Ovary (tissue), 10 donors: ENCODE measurements around the gene FGFBP2. TPM values are rescaled to one million over a fixed set of nuclear protein-coding genes. Genes with fewer than 3 reads are reported as not detected.

ENCODE experiments used
- DNase-seq, 5 donors: peaks; one replicate each; pipeline ENCODE4 v3.0.0-alpha.2; 2019 to 2020
- H3K27ac ChIP-seq, 2 donors: fragments of 200-600 bp; one replicate each; pipeline versions ENCODE4 v1.5.1 to v1.8.0; 2019 to 2022
- H3K27me3 ChIP-seq: fragments of 200-600 bp; one replicate; pipeline ENCODE4 v1.8.0; 2022
- H3K36me3 ChIP-seq: fragments of 200-600 bp; sonication (generic); one replicate; pipeline ENCODE4 v1.5.1; 2019
- H3K4me1 ChIP-seq: one replicate; pipeline ENCODE4 v1.8.1; 2013; ENCODE audit warnings: mild to moderate bottlenecking, moderate library complexity; ENCODE audit not compliant: insufficient read depth
- H3K4me3 ChIP-seq: fragments of 200-600 bp; sonication (generic); one replicate; pipeline ENCODE4 v1.5.1; 2017
- H3K9me3 ChIP-seq, 2 donors: fragments of 200-600 bp in 1 of 2; sonication (generic) in 1 of 2; one replicate each; pipeline versions ENCODE4 v1.5.1 to v1.8.1; 2013 to 2019; ENCODE audit warnings: mild to moderate bottlenecking in 1 of 2, moderate library complexity in 1 of 2
- EP300 ChIP-seq: sonication (generic); formaldehyde crosslinking; IDR thresholded peaks from one replicate; pipeline ENCODE4 v1.6.1; 2017; ENCODE audit warnings: antibody characterized with exemption
- POLR2A ChIP-seq: fragments of 450-650 bp; IDR thresholded peaks from one replicate; pipeline ENCODE4 v1.6.1; 2017; ENCODE audit warnings: antibody characterized with exemption, mild to moderate bottlenecking, moderate library complexity
- WGBS, 3 donors: extraction: QIAGEN DNeasy Blood & Tissue Kit in 1 of 3; methylation state at CpG; one replicate each; pipeline versions ENCODE4 v1.1.5 to v1.1.7; 2013 to 2017; 5-methylcytosine and 5-hydroxymethylcytosine counted together
- intact Hi-C, 4 donors: fragments of 100-400 bp; cut with DNase I; formaldehyde crosslinking; loops; one replicate each; pipeline versions ENCODE4 v1.11.0 to v1.15.1; 2022 to 2023
- long read RNA-seq, 3 donors: library from polyadenylated mRNA in 2 of 3; unstranded in 2 of 3; transcript quantifications; one replicate each; pipeline ENCODE4 v2.0.0 and lab custom pipeline, GENCODE V29; 2021 to 2026
- polyA plus RNA-seq, 2 donors: library from polyadenylated mRNA; stranded (reverse); fragments of 200-250 nt in 1 of 2; fragments of 350-450 nt in 1 of 2; fragmentation: Illumina TruSeq in 1 of 2; extraction: RNeasy Lipid Tissue Mini Kit (QIAGEN cat#74804) in 1 of 2; gene quantifications; one replicate each; pipeline ENCODE4 v1.2.3, GENCODE V29; 2013 to 2014
- total RNA-seq, 7 donors: library from RNA; depleted of rRNA in 2 of 7; stranded (reverse); fragments of >200 nt in 2 of 7; fragmentation: NEBNext Ultra II Directional in 3 of 7; extraction: Animal tissue kit (Norgen Biotek cat#: 25700) in 3 of 7; gene quantifications; one replicate each; pipeline versions ENCODE4 v1.1.0 to v1.2.4, GENCODE V29; 2016 to 2023
- TF ChIP-seq, protein P1 (sequence below), 3 donors: fragments of 450-650 bp in 2 of 3; fragments of 200-600 bp in 1 of 3; IDR thresholded peaks; one replicate each; pipeline versions ENCODE4 v1.5.1 to v1.8.0; 2016 to 2022; ENCODE audit warnings: antibody characterized with exemption in 3 of 3, mild to moderate bottlenecking in 1 of 3
- donor health status: DM: no; HTN: no; CAD: no; lungs with moderate emphysema.
- donor health status: DM: no; HTN: no; CAD: no.
- donor health status: Bipolar disorder and iron deficiency.
- donor health status: DM: yes; HTN: yes; CAD: no.
- donor health status: DM: no; HTN: no; CAD: no.
- donor health status: DM: yes; HTN: yes; CAD: no.

Gene FGFBP2, protein sequence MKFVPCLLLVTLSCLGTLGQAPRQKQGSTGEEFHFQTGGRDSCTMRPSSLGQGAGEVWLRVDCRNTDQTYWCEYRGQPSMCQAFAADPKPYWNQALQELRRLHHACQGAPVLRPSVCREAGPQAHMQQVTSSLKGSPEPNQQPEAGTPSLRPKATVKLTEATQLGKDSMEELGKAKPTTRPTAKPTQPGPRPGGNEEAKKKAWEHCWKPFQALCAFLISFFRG
- total RNA-seq (1 to 10 TPM in 1 of 7 donors, under 1 TPM in 3, not detected in 3; 0.20 to 1.4 (median 0.66) TPM), polyA plus RNA-seq (1 to 10 TPM; 1.7 to 2.2 TPM)
- long read RNA-seq, donor 1: 0 reads
- long read RNA-seq, donor 2, partial matches to known transcripts: 0 of 1 reads
- long read RNA-seq, donor 2, other reads (novel, unspliced or antisense): 0 of 1 reads
- long read RNA-seq, donor 3, partial matches to known transcripts: 0 of 1 reads
- long read RNA-seq, donor 3, other reads (novel, unspliced or antisense): 0 of 1 reads

GRCh38 chr4:15963001-15963451, at the start of gene FGFBP2:
Gene FGFBP2 (minus strand): TSS chr4:15963175. CDS start chr4:15963129, 46 bp downstream.
- no peak within 1 kb of the TSS for H3K27ac ChIP-seq
- no peaks in the 10 kb centered on the region for H3K9me3 ChIP-seq
- no peak within 1 kb of the TSS for H3K4me3 ChIP-seq
- WGBS, 3 donors: 44 to 55% (median 54%) methylated on average over 9 of the region's 9 CpGs
- H3K4me1 ChIP-seq: no peaks in the 10 kb centered on the region
- no peaks in the 10 kb centered on the region for H3K36me3 ChIP-seq
- TF ChIP-seq EP300: no peak
- no peak for TF ChIP-seq POLR2A
- TF ChIP-seq, protein P1, sequence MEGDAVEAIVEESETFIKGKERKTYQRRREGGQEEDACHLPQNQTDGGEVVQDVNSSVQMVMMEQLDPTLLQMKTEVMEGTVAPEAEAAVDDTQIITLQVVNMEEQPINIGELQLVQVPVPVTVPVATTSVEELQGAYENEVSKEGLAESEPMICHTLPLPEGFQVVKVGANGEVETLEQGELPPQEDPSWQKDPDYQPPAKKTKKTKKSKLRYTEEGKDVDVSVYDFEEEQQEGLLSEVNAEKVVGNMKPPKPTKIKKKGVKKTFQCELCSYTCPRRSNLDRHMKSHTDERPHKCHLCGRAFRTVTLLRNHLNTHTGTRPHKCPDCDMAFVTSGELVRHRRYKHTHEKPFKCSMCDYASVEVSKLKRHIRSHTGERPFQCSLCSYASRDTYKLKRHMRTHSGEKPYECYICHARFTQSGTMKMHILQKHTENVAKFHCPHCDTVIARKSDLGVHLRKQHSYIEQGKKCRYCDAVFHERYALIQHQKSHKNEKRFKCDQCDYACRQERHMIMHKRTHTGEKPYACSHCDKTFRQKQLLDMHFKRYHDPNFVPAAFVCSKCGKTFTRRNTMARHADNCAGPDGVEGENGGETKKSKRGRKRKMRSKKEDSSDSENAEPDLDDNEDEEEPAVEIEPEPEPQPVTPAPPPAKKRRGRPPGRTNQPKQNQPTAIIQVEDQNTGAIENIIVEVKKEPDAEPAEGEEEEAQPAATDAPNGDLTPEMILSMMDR (IDR thresholded peaks at IDR 0.05): no peak
- intact Hi-C loops: no loop called here
- no peak for DNase-seq
- H3K27me3 ChIP-seq: no peaks in the 10 kb centered on the region

DNA sequence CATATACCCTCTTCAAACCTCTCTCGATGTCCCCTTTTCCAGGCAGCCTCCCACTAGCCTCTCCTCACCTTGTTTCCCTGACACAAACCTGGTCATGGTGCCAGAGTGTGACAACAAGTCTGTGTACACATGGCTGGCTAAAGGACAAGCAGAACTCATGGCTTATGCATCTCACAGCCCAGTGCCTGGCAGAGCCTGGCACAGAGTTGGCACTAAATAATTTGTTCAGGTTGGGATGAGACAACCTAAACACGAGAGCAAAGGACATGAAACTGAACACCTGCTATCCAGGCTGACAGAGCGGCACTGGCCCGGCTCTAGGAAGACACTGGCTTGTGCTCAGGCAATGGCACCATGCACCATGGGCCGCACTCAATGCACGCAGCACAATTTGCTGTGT, 48.2 kb upstream of the FGFBP2 start:
- H3K4me1 ChIP-seq: no peaks in the 10 kb centered on the region
- WGBS, 3 donors: 48 to 71% (median 53%) methylated on average over 6 of the region's 6 CpGs
- no peak for DNase-seq
- H3K27ac ChIP-seq: no peak overlapping the region
- no peak overlapping the region for H3K4me3 ChIP-seq
- TF ChIP-seq POLR2A (no peak), EP300 (no peak)
- TF ChIP-seq, protein P1 (IDR thresholded peaks at IDR 0.05): no peak
- no peaks in the 10 kb centered on the region for H3K9me3 ChIP-seq
- H3K27me3 ChIP-seq: no peaks in the 10 kb centered on the region
- H3K36me3 ChIP-seq: no peaks in the 10 kb centered on the region
- intact Hi-C loops: no loop called here

- no peak overlapping the region for H3K4me3 ChIP-seq
- 91 to 94% (median 93%) methylated on average over 4 of the region's 4 CpGs for WGBS, 3 donors
- no peak for DNase-seq
- H3K27me3 ChIP-seq: no peaks in the 10 kb centered on the region
- no peaks in the 10 kb centered on the region for H3K9me3 ChIP-seq
- intact Hi-C loops: loop anchor here in 1 of 4 donors (10.0 kb wide), 1 partner anchor 534 kb away; no protein-coding TSS in a partner anchor
- no peaks in the 10 kb centered on the region for H3K4me1 ChIP-seq
- no peaks in the 10 kb centered on the region for H3K36me3 ChIP-seq
- no peak overlapping the region for H3K27ac ChIP-seq
- TF ChIP-seq POLR2A (no peak), EP300 (no peak)
- TF ChIP-seq, protein P1 (IDR thresholded peaks at IDR 0.05): no peak
These were observed 46.2 kb upstream of the FGFBP2 start for GRCh38 chr4:16009153-16009552.

- Histone ChIP-seq H3K9me3 (no peaks in the 10 kb centered on the region), H3K4me3 (no peak overlapping the region), H3K27me3 (no peaks in the 10 kb centered on the region), H3K4me1 (peaks cover 4% of the 10 kb centered on the region), H3K27ac (no peak overlapping the region), H3K36me3 (no peaks in the 10 kb centered on the region)
- WGBS, 3 donors: 82 to 88% (median 85%) methylated on average over 5 of the region's 5 CpGs
- DNase-seq: no peak
- TF ChIP-seq, protein P1 (IDR thresholded peaks at IDR 0.05): no peak
- TF ChIP-seq POLR2A (no peak), EP300 (no peak)
- intact Hi-C loops: loop anchor here in 1 of 4 donors (10.0 kb wide), 1 partner anchor 533 kb away; no protein-coding TSS in a partner anchor
These were observed 44.6 kb upstream of the FGFBP2 start for GRCh38 chr4:16007471-16008095.
